Activated naive CD4-positive, alpha-beta T cell treated with anti-CD3 and anti-CD28 coated beads, Interleukin-2, amount 10 ng/mL, durations not matched to agents 7 days and 5 days (primary cell): ENCODE measurements around the gene SLC39A10.

Source experiments
- CTCF ChIA-PET: fragments of 350-600 bp; sonication (Branson Sonifier 250); formaldehyde crosslinking; loops from one replicate; lab custom pipeline; 2021; ENCODE audit warnings: antibody characterized with exemption; lab: Charles Lee
- DNase-seq: peaks from one replicate; pipeline ENCODE4 v3.0.0-alpha.2; 2020
- H3K27ac Mint-ChIP-seq: one replicate; pipeline ENCODE4 v1.8.0; 2021; ENCODE audit warnings: mild to moderate bottlenecking, moderate library complexity, mixed read lengths
- H3K27me3 Mint-ChIP-seq: one replicate; pipeline ENCODE4 v1.8.0; 2021; ENCODE audit warnings: mild to moderate bottlenecking, mixed read lengths
- H3K36me3 Mint-ChIP-seq: one replicate; pipeline ENCODE4 v1.8.0; 2021; ENCODE audit warnings: mixed read lengths
- H3K4me1 Mint-ChIP-seq: one replicate; pipeline ENCODE4 v1.8.0; 2021; ENCODE audit warnings: mixed read lengths
- H3K4me3 Mint-ChIP-seq: one replicate; pipeline ENCODE4 v1.8.0; 2021; ENCODE audit warnings: mild to moderate bottlenecking, moderate library complexity, mixed read lengths
- H3K9me3 Mint-ChIP-seq: one replicate; pipeline ENCODE4 v1.8.0; 2021; ENCODE audit warnings: mixed read lengths

Gene SLC39A10

DNA sequence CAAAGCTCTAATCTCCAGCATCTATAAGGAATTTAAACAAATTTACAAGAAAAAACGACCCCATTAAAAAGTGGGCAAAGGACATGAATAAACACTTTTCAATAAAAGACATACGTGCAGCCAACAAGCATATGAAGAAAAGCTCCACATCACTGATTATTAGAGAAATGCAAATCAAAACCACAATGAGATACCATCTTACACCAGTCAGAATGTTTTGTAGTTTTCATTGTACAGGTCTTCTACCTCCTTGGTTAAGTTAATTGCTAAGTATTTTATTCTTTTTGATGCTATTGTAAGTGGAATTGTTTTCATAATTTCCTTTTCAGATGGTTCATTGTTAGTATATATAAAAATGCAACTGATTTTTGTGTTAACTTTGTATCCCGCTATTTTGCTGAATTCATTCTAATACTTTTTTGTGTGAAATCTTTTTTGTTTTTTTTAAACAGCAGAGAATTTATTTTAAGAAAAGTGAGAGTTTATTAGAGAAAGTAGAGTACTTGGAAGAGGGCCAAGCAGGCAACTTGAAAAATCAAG is 40.7 kb downstream of the SLC39A10 start:
- Mint-ChIP-seq H3K9me3 (peaks cover 27% of the 10 kb centered on the region), H3K27me3 (no peaks in the 10 kb centered on the region), H3K4me3 (no peak overlapping the region), H3K4me1 (peaks cover 12% of the 10 kb centered on the region), H3K36me3 (peaks cover 64% of the 10 kb centered on the region), H3K27ac (no peak overlapping the region)
- DNase-seq: no peak
- CTCF ChIA-PET: no interaction called here

- peaks cover 45% of the 10 kb centered on the region for H3K36me3 Mint-ChIP-seq
- no peak overlapping the region for H3K27ac Mint-ChIP-seq
- DNase-seq: no peak
Observed at GRCh38 chr2:195700480-195700879, 43.5 kb downstream of the SLC39A10 start.

DNA sequence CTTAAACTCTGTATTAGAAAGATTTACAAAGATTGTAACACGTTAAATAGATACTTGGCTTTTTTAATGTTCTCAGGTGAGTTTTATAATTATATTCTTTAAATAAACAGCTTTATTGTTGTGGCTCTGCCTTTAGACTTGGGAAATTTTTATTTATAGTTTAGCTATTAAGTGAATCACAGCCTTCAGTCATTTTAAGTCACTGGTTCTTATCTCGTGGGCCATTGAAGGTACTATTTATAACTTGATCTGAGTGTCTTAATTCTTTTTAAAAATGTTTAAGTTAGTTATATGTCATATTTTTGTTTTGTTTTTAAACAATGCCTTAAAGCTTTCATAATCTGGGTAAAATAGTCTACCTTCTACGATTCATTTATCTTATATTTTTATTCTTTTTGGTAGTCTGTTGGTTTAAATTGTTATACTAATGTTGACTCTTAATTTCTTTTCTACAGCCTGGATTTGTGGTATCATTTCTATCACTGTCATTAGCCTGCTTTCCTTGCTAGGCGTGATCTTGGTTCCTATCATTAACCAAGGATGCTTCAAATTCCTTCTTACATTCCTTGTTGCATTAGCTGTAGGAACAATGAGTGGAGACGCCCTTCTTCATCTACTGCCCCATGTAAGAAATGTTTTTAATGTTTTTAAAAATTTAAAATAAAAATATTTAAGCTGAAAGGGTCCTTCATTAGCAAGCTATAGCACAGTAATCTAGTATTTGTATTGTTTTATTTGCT is 49.3 kb downstream of the SLC39A10 start:
- Mint-ChIP-seq H3K36me3 (peaks cover 37% of the 10 kb centered on the region), H3K27me3 (no peaks in the 10 kb centered on the region), H3K27ac (no peak overlapping the region), H3K9me3 (peaks cover under 1% of the 10 kb centered on the region), H3K4me3 (no peak overlapping the region), H3K4me1 (no peaks in the 10 kb centered on the region)
- no peak for DNase-seq
- CTCF ChIA-PET: no interaction called here

More at GRCh38 chr2:195700480-195700879, 43.5 kb downstream of the SLC39A10 start:
- no peaks in the 10 kb centered on the region for H3K27me3 Mint-ChIP-seq
- H3K9me3 Mint-ChIP-seq: peaks cover 18% of the 10 kb centered on the region
- H3K4me1 Mint-ChIP-seq: no peaks in the 10 kb centered on the region
- CTCF ChIA-PET: no interaction called here
- H3K4me3 Mint-ChIP-seq: no peak overlapping the region

GRCh38 chr2:195709901-195710806 is 53.1 kb downstream of the SLC39A10 start:
- Mint-ChIP-seq H3K4me1 (no peaks in the 10 kb centered on the region), H3K4me3 (no peak overlapping the region), H3K36me3 (peaks cover 45% of the 10 kb centered on the region), H3K27ac (no peak overlapping the region), H3K27me3 (no peaks in the 10 kb centered on the region), H3K9me3 (no peaks in the 10 kb centered on the region)
- DNase-seq: no peak
- CTCF ChIA-PET: no interaction called here

DNA sequence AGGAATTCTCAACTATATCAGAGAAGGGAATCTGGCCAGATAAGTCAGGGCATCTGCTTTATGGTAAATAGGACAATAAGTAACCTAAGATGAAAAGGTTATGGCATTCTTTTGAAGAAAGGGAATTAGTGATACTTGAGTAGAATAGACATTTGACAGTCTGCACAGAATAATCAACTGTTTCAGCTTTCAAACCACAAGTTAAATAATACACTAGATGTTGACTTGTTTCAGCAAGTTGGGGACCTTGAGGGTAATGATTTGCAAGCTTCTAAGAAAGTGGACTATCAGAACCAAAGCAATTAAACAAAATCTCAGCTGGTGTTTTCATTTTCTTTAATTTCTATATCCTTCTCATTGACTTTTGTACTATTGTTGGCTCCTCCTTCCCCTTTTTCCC is 54.5 kb downstream of the SLC39A10 start:
- Mint-ChIP-seq H3K9me3 (no peaks in the 10 kb centered on the region), H3K4me1 (no peaks in the 10 kb centered on the region), H3K27ac (no peak overlapping the region), H3K36me3 (peaks cover 54% of the 10 kb centered on the region), H3K27me3 (no peaks in the 10 kb centered on the region), H3K4me3 (no peak overlapping the region)
- CTCF ChIA-PET: interaction anchor here (0.5 kb wide), 1 partner anchor 196 kb away, joined by 3 read pairs; no protein-coding TSS in a partner anchor
- DNase-seq: no peak

- H3K9me3 Mint-ChIP-seq: no peaks in the 10 kb centered on the region
- peaks cover 10% of the 10 kb centered on the region for H3K4me1 Mint-ChIP-seq
- H3K4me3 Mint-ChIP-seq: no peak overlapping the region
- H3K27ac Mint-ChIP-seq: no peak overlapping the region
- no peaks in the 10 kb centered on the region for H3K27me3 Mint-ChIP-seq
- no peak for DNase-seq
- H3K36me3 Mint-ChIP-seq: peaks cover 63% of the 10 kb centered on the region
- CTCF ChIA-PET: no interaction called here
Observed at GRCh38 chr2:195716466-195716865, 59.4 kb downstream of the SLC39A10 start.

DNA sequence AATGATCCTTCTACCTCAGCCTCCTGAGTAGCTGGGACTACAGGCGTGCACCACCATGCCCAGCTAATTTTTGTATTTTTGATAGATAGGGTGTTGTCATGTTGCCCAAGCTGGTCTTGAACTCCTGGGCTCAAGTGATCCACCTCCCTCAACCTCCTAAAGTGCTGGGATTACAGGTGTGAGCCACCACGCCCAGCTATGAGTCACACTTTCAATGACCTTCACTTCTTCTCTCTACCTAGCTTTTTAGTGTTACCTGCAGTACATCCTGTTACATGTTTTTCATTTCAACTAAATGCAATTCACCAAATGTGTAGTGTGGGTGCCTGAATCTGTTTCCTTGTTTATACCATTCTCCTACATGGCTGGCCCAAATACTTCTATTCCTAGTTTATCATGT is 64.0 kb downstream of the SLC39A10 start:
- Mint-ChIP-seq H3K27ac (no peak overlapping the region), H3K36me3 (peaks cover 51% of the 10 kb centered on the region), H3K4me1 (peaks cover 10% of the 10 kb centered on the region), H3K27me3 (no peaks in the 10 kb centered on the region), H3K4me3 (no peak overlapping the region), H3K9me3 (no peaks in the 10 kb centered on the region)
- DNase-seq: no peak
- CTCF ChIA-PET: no interaction called here

DNA sequence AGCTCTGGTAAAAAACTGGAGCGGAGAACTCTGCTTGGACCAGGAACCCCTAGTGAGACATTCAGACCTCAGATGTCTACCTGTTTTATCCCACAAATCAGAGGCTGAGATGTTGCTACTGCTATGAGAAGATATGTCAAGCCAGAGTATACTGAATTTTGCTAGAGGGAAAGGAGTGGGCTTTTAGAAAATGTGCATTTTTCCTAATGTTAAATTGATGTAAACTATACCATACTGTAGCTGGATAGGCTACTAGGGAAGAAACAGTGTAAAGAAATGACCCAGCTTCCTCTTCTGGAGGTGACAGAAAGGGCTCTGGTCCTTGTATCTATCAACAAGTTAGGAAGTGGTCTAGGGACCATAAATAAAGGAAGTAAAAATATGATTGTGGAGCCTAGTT is 65.0 kb downstream of the SLC39A10 start:
- no peak overlapping the region for H3K27ac Mint-ChIP-seq
- DNase-seq: no peak
- H3K27me3 Mint-ChIP-seq: no peaks in the 10 kb centered on the region
- H3K4me1 Mint-ChIP-seq: peaks cover 10% of the 10 kb centered on the region
- no peak overlapping the region for H3K4me3 Mint-ChIP-seq
- no peaks in the 10 kb centered on the region for H3K9me3 Mint-ChIP-seq
- H3K36me3 Mint-ChIP-seq: peaks cover 42% of the 10 kb centered on the region
- CTCF ChIA-PET: no interaction called here

GRCh38 chr2:195727106-195727505 is 70.1 kb downstream of the SLC39A10 start:
- no peaks in the 10 kb centered on the region for H3K9me3 Mint-ChIP-seq
- H3K4me3 Mint-ChIP-seq: no peak overlapping the region
- H3K27ac Mint-ChIP-seq: no peak overlapping the region
- H3K36me3 Mint-ChIP-seq: peaks cover 45% of the 10 kb centered on the region
- DNase-seq: no peak
- no peaks in the 10 kb centered on the region for H3K27me3 Mint-ChIP-seq
- peaks cover 9% of the 10 kb centered on the region for H3K4me1 Mint-ChIP-seq
- CTCF ChIA-PET: no interaction called here

DNA sequence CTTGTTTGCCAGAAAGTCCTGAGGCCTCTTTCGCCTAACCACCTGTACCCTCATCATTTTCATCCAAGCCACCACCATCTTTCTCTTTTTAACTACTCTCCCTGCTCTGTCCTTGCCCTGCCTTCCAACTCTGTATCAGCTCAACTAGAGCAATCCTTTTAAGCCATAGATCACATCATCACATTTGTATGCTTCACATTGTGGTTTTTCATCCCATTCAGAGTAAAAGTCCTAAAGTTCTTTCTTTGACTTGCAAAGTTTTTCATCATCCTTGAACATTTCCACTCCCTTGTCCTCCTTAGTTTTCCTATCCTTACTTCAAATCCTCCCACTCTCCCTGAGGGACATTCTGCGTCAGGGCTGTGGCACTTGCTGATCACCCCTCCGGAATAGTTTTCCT is 73.9 kb downstream of the SLC39A10 start:
- no peak overlapping the region for H3K27ac Mint-ChIP-seq
- CTCF ChIA-PET: no interaction called here

DNA sequence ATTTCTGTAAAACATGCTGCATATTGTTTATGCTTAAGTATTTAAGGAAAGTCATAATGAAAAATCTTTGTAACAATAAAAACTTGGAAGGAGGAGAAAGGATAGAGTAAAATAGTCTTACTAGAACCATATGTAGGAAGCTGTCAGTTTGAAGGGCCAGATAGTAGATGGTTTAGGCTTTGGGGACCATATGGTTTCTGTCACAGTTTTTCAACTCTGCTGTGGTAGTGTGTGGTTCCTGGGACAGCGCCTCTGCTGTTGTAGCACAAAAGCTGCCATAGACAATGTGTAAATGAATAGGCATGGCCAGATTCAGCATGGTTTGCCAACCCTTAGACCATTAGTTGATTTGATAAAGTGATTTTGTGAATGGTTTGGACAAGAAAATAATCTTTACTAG is 75.5 kb downstream of the SLC39A10 start:
- Mint-ChIP-seq H3K36me3 (peaks cover 49% of the 10 kb centered on the region), H3K4me3 (no peak overlapping the region), H3K4me1 (peaks cover 9% of the 10 kb centered on the region), H3K27ac (no peak overlapping the region), H3K9me3 (no peaks in the 10 kb centered on the region), H3K27me3 (no peaks in the 10 kb centered on the region)
- CTCF ChIA-PET: no interaction called here
- no peak for DNase-seq

More for the DNA sequence above, 73.9 kb downstream of the SLC39A10 start:
- Mint-ChIP-seq H3K36me3 (peaks cover 47% of the 10 kb centered on the region), H3K4me1 (peaks cover 9% of the 10 kb centered on the region), H3K27me3 (no peaks in the 10 kb centered on the region), H3K4me3 (no peak overlapping the region), H3K9me3 (no peaks in the 10 kb centered on the region)
- no peak for DNase-seq

- peaks cover 50% of the 10 kb centered on the region for H3K36me3 Mint-ChIP-seq
- CTCF ChIA-PET: no interaction called here
- no peak overlapping the region for H3K4me3 Mint-ChIP-seq
- DNase-seq: no peak
- peaks cover 9% of the 10 kb centered on the region for H3K4me1 Mint-ChIP-seq
- no peaks in the 10 kb centered on the region for H3K9me3 Mint-ChIP-seq
- no peaks in the 10 kb centered on the region for H3K27me3 Mint-ChIP-seq
- no peak overlapping the region for H3K27ac Mint-ChIP-seq
Observed at GRCh38 chr2:195733831-195734230, 76.8 kb downstream of the SLC39A10 start.

- no peak for DNase-seq
- Mint-ChIP-seq H3K4me3 (no peak overlapping the region), H3K9me3 (no peaks in the 10 kb centered on the region), H3K4me1 (peaks cover 9% of the 10 kb centered on the region), H3K36me3 (peaks cover 49% of the 10 kb centered on the region), H3K27me3 (no peaks in the 10 kb centered on the region), H3K27ac (no peak overlapping the region)
- CTCF ChIA-PET: no interaction called here
Observed at GRCh38 chr2:195734395-195734794, 77.4 kb downstream of the SLC39A10 start.

GRCh38 chr2:195734931-195735330 is 77.9 kb downstream of the SLC39A10 start:
- Mint-ChIP-seq H3K27me3 (no peaks in the 10 kb centered on the region), H3K36me3 (peaks cover 49% of the 10 kb centered on the region), H3K27ac (no peak overlapping the region), H3K4me3 (no peak overlapping the region), H3K4me1 (peaks cover 9% of the 10 kb centered on the region), H3K9me3 (no peaks in the 10 kb centered on the region)
- DNase-seq: no peak
- CTCF ChIA-PET: no interaction called here
